ENCODE measurements around the gene IRF2.

IRF2 gene

DNA sequence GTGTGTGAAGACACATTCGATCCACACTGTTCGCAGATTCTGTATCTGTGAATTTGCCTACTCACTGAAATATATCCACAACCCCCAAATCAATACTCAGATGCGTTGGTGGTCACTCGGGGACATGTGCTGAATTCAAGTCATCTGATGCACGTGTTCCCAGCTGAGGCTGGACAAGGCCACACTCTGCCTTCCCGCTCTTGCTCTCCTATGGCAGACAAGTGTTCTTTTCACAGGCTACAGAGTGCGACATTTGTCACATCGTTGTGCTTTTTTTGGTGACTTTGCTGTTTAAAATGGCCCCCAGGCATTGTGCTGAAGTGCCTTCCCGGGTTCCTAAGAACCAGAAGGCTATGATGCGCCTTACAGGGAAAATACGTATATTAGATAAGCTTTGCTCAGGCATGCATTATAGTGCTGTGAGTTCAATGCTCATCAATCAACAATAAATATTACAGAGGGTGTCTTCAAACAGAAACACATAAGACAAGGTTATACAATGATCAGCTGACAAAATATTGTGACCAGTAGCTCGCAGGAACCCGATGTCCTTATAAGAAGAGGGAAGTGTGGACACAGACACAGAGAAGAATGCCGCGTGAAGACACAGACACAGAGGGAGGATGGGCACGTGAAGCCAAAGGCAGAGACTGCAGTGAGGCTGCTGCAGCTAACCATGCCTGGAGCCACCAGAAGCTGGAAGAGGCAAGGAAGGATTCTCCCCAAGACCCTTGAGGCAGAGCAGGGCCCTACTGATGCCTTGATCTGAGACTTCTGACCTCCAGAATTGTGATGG is 42.0 kb downstream of the IRF2 start:
- DNase-seq (ENCODE audit: low spot score), result no peak

- no peak for DNase-seq (ENCODE audit: low spot score)
These were observed 44.2 kb downstream of the IRF2 start for GRCh38 chr4:184430163-184430562.

- no peak for DNase-seq (ENCODE audit: low spot score)
These were observed 45.6 kb downstream of the IRF2 start for GRCh38 chr4:184428787-184429186.

DNA sequence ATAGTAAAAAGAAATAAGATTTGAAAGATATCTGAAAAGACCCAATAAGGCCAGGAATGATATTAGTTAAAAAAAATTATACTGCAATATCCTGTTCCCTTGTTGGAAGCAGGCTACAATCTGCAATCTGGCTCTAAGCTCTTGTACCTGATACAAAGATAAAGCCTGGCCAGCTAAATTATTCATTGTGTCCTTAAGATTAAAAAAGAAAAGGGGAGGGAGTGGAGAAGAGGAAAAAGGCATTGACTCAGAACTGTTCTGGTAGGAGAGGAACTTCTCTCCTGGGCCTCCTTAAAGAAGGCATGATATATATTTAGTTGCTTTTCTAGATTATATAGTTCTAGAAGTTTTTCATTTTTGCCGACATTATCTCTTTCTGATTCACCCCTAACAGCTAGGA is 46.7 kb downstream of the IRF2 start:
- DNase-seq (ENCODE audit: low spot score), result no peak

GRCh38 chr4:184427093-184427492 is 47.3 kb downstream of the IRF2 start:
- no peak for DNase-seq (ENCODE audit: low spot score)

- DNase-seq (ENCODE audit: low spot score), result no peak
These were observed 49.2 kb downstream of the IRF2 start for GRCh38 chr4:184424993-184425758.

DNA sequence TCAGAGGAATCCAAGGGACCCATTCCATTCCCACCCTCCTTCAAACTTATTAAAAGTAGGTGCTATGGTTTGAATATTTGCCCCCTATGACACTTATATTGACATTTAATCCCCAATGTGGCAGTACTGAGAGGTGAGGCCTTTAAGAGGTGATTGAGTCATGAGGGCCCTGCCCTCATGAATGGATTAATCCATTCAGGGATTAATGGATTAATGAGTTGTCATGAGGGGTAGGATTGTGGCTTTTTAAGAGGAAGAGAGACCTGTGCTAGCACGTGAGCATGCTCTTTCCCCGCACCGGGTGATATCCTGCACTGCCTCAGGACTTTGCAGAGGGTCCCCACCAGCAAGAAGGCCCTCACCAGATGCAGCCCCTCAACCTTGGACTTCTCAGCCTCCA is 50.1 kb downstream of the IRF2 start:
- no peak for DNase-seq (ENCODE audit: low spot score)

DNA sequence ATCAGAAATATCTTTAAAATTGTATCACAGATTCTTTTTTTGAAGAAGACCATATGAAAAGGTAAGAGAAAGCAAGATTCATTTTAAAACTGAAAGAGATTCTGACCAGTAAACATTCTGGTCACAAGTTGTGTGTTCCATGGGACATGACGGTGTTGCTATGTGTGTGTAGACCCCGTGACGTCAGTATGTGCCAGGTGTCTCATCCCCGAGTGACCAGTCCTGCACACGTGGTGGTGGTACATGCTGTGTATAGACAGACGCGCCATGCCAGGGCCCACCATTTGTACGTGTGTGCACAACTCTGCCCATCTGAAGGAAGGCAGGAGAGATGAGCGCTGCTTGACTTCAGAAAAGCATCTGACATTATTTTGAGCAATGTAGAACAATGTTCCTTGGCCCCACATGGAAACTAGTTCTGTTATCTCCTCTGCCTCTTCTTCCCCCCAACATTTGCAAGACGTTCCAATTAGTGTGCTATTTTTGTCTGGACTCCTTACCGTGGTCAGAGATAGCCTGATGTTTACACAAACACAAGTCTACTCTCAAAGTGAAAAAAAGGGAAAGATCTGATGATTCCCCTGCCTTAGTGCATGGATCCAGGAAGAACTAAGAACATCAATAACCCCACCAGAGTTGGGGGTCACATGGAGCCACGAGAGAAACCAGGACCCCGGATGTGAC is 51.2 kb downstream of the IRF2 start:
- no peak for DNase-seq (ENCODE audit: low spot score)

GRCh38 chr4:184422378-184422777 is 52.0 kb downstream of the IRF2 start:
- DNase-seq (ENCODE audit: low spot score), result no peak

DNA sequence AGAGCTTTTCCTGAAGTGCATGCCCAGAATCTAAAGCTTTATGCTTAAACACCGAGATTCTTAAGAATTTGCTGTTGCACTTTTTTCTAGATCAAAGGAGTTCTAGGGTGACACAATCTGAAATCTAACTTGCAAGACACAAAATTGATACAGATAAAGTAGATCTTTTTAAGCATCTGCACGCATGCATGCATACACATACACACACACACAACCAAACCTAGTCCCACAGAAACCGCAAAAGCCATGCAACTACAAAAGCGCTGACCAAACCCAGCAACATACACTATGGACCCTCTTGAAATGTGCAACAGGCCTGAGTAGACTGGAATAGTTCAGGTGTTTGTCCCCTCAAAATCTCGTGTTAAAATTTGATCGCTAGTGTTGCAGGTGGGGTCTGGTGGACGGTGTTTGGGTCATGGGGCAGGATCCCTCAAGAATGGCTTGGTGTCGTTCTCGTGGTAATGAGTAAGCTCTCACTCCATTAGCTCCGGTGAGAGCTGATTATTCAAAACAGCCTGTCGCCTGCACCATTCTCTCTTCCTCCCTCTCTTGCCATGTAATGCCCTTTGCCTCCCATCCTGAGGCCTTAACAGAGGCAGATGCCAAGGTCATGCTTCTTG is 52.7 kb downstream of the IRF2 start:
- DNase-seq (ENCODE audit: low spot score), result no peak

- DNase-seq (ENCODE audit: low spot score), result no peak
These were observed 53.4 kb downstream of the IRF2 start for GRCh38 chr4:184420881-184421416.

DNA sequence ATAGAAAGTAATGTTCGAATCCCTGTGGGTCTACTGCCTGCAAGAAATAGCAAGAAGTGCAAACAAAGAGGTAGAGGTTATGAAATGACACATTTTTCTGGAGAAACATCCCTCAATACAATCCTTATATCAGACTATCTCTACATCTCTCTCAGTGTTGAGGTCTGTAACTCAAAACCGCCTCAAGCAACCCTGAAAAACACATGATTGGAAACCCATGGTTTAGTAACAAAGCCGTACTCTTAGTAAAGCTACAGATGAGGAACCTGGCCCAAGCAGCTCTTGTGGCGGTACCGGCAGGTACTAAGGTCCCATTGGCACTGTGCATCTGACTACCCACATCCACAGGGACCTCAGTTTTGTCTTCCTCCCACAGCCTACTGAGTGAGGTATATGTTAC is 53.9 kb downstream of the IRF2 start:
- no peak for DNase-seq (ENCODE audit: low spot score)

DNA sequence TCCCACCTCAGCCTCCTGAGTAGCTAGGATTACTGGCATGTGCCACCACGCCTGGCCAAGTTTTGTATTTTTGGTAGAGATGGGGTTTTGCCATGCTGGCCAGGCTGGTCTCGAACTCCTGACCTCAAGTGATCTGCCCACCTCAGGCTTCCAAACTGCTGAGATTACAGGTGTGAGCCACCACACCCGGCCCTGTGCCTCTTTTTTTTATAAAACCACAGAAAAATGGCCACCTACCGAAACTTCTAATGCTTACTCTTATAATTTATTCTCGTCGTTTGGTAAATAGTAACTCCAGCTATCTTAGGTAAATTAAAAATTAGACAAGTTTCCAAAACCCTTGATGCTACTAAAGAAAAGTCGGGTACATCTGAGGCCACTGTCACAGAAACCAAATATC is 54.4 kb downstream of the IRF2 start:
- DNase-seq (ENCODE audit: low spot score), result no peak

GRCh38 chr4:184417802-184418511 is 56.4 kb downstream of the IRF2 start:
- DNase-seq (ENCODE audit: low spot score), result peak; percentile 91

GRCh38 chr4:184416913-184417734 is 57.2 kb downstream of the IRF2 start:
- peak; percentile 48 for DNase-seq (ENCODE audit: low spot score)

DNA sequence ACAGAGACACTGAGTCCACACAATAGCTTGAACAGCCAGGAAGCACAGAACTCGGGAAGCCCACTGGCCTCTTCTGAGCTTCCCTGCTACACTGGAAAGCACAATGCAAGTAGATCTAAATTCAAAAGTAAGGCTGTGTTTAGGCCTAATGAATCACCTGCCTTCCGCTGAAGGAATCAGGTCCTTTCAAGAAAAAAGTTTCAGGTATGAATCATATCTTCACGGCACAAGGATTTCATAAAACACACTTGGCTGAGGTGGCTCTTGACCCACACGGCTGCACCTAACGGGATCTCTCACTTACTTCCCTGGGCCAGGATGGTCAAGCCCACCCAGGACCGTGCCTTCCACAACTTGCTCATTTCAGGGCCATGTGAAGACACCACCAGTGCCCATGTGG is 59.3 kb downstream of the IRF2 start:
- DNase-seq (ENCODE audit: low spot score), result no peak

GRCh38 chr4:184413261-184414046 is 60.9 kb downstream of the IRF2 start:
- no peak for DNase-seq (ENCODE audit: low spot score)

GRCh38 chr4:184410748-184411147 is 63.6 kb downstream of the IRF2 start:
- DNase-seq (ENCODE audit: low spot score), result no peak

DNA sequence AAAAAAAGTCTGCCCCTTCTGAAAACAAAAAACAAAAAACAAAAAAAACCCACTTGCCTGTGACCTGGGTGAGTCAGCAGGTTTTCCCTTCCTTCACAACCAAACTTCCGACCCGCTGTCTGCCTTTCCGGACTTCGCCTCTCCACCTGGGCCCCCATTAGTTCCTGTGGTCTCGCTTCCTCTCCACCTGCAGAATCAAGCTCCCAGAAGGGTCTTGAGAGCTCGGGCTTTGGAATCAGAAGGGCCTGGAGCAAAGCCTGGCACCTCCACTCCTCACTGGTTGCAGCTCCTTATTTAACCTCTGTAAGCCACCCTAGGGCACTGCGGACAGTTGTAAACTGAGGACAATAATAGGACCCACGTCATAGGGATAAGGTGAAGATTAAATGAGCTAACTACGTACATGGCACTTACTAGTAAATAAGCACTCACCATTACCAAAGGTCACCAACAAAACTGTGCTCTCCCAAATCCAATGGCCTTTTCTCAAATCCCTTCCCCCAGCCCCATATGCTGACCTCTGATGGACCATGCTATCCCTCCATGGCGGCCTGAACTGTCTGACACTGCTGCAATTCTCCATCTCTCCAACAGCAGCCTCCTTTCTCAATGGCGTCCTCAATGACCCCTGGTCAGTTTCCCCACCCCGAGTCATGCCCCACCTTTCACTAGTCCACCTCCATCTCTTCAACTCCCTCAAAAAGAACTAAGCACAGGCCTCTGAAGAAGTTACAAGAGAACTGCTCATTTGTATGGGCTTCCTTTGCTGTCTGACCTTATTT is 64.2 kb downstream of the IRF2 start:
- no peak for DNase-seq (ENCODE audit: low spot score)
